Type B pancreatic cell (in vitro differentiated cells): ENCODE data around the gene ATP4A. TPM values are rescaled to one million over a fixed set of nuclear protein-coding genes. Genes with fewer than 3 reads are reported as not detected.

Experiments used
- DNase-seq: peaks from one replicate; pipeline ENCODE4 v3.0.0; 2021; ENCODE audit warnings: mixed read lengths; ENCODE audit not compliant: unreplicated experiment; ENCODE audit errors: extremely low spot score
- H3K27ac Mint-ChIP-seq: 2 replicates; pipeline ENCODE4 v1.8.0; 2021; ENCODE audit warnings: mild to moderate bottlenecking, mixed read lengths
- H3K27me3 Mint-ChIP-seq: 2 replicates; pipeline ENCODE4 v1.8.0; 2021; ENCODE audit warnings: mixed read lengths
- H3K36me3 Mint-ChIP-seq: 2 replicates; pipeline ENCODE4 v1.8.0; 2021; ENCODE audit warnings: mixed read lengths
- H3K4me1 Mint-ChIP-seq: one replicate; pipeline ENCODE4 v1.8.0; 2021; ENCODE audit warnings: mixed read lengths; ENCODE audit not compliant: unreplicated experiment
- H3K4me3 Mint-ChIP-seq: 2 replicates; pipeline ENCODE4 v1.8.0; 2021; ENCODE audit warnings: mild to moderate bottlenecking, mixed read lengths
- H3K9me3 Mint-ChIP-seq: 2 replicates; pipeline ENCODE4 v1.8.0; 2021; ENCODE audit warnings: mixed read lengths
- total RNA-seq: library from RNA; stranded (reverse); gene quantifications from 2 replicates; pipeline ENCODE4 v1.2.1, GENCODE V29; 2021; ENCODE audit warnings: low replicate concordance
- TF ChIP-seq, protein P1 (sequence below): fragments of 200-600 bp; sonication (generic); conservative IDR thresholded peaks from 2 replicates; pipeline ENCODE4 v1.5.0; 2021; ENCODE audit warnings: antibody characterized with exemption, mild to moderate bottlenecking

Gene ATP4A
- total RNA-seq, 1 donor from 2014 or later = 16.8 TPM

DNA sequence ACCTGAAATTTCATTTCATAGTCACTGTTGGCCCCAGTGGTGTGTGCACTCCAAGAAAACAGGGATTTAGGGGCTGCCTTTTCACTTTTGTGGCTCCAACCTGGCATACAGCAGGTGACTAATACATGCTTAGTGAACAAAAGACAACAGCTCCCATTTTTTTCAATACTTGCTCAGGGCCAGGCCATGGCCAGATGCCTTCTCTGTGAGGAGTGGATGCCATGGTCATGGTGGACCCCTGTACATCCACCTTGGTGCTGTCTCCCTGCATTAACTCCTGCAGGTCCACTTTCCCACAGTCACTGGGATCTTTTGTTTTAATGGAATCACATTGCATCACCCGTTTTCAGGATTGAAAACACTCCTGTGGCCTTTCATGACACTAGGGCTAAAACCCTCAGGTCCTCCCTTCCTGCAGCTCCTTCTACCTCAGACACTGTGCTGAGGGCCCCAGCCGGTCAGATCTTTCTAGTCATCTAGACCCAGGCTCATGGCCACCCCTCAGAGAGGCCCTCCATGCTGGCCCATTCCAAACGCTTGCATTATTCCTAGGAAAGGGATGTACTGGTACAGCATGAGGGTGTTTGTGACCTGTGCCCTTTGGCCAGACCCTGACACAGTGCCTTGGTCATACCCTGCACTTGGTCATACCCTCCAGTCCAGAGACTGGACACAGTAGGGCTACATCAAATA lies 19.2 kb downstream of the ATP4A start:
- Mint-ChIP-seq H3K4me1 (peaks cover 22% of the 10 kb centered on the region), H3K9me3 (no peaks in the 10 kb centered on the region), H3K4me3 (peak overlapping the region; percentile 92), H3K27me3 (no peaks in the 10 kb centered on the region), H3K36me3 (peaks cover 3% of the 10 kb centered on the region), H3K27ac (peak overlapping the region; percentile 85)
- DNase-seq = no peak
- TF ChIP-seq, protein P1, sequence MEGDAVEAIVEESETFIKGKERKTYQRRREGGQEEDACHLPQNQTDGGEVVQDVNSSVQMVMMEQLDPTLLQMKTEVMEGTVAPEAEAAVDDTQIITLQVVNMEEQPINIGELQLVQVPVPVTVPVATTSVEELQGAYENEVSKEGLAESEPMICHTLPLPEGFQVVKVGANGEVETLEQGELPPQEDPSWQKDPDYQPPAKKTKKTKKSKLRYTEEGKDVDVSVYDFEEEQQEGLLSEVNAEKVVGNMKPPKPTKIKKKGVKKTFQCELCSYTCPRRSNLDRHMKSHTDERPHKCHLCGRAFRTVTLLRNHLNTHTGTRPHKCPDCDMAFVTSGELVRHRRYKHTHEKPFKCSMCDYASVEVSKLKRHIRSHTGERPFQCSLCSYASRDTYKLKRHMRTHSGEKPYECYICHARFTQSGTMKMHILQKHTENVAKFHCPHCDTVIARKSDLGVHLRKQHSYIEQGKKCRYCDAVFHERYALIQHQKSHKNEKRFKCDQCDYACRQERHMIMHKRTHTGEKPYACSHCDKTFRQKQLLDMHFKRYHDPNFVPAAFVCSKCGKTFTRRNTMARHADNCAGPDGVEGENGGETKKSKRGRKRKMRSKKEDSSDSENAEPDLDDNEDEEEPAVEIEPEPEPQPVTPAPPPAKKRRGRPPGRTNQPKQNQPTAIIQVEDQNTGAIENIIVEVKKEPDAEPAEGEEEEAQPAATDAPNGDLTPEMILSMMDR = no peak

DNA sequence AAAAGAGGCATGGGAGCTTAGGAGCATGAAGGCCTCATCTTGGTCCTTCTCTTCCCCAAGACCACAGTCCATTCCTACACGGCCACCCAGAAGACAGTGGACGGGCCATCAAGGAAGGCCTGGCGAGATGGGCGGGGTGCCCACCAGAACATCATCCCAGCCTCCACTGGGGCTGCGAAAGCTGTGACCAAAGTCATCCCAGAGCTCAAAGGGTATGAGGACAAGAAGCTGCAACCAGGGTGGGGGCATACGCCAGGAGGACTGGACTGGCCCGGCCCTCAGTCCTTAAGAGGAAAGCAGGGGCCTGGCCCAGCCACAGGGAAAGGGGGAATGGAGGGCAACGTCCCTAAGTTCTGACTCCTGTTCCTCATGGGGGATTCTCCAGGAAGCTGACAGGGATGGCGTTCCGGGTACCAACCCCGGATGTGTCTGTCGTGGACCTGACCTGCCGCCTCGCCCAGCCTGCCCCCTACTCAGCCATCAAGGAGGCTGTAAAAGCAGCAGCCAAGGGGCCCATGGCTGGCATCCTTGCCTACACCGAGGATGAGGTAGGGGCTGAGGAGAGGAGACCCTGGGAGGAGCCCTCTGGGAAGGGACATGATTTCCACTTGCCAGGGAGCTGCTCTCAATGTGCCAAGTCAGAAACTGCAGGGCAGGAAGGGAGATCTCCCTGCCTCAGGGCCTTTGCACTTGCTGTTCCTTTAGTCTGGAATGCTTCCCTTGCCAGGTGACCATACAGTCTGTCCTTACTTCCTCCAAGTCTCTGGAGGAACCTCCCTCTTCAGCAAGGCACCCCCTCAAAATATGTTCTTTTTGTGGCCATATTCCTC lies 20.0 kb downstream of the ATP4A start:
- Mint-ChIP-seq H3K27me3 (no peaks in the 10 kb centered on the region), H3K9me3 (no peaks in the 10 kb centered on the region), H3K4me3 (no peak overlapping the region), H3K36me3 (no peaks in the 10 kb centered on the region), H3K27ac (no peak overlapping the region), H3K4me1 (peaks cover 15% of the 10 kb centered on the region)
- TF ChIP-seq, protein P1 = no peak
- no peak for DNase-seq

DNA sequence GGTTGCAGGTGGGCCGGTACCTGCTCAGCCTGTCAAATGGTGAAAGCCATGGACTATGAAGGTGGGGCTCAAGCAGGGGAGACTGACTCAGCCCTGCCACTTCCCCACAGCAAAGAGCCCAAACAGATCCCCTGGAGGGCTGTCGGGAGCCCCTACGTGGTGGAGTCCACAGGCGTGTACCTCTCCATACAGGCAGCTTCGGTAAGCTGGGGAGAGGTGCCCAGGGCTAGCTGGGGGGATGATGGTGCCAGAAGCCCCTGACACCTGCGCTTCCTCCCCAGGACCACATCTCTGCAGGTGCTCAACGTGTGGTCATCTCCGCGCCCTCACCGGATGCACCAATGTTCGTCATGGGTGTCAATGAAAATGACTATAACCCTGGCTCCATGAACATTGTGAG lies 21.2 kb downstream of the ATP4A start:
- Mint-ChIP-seq H3K36me3 (no peaks in the 10 kb centered on the region), H3K4me1 (peaks cover 14% of the 10 kb centered on the region), H3K4me3 (no peak overlapping the region), H3K27ac (no peak overlapping the region), H3K27me3 (no peaks in the 10 kb centered on the region), H3K9me3 (no peaks in the 10 kb centered on the region)
- DNase-seq = no peak
- TF ChIP-seq, protein P1 = no peak

DNA sequence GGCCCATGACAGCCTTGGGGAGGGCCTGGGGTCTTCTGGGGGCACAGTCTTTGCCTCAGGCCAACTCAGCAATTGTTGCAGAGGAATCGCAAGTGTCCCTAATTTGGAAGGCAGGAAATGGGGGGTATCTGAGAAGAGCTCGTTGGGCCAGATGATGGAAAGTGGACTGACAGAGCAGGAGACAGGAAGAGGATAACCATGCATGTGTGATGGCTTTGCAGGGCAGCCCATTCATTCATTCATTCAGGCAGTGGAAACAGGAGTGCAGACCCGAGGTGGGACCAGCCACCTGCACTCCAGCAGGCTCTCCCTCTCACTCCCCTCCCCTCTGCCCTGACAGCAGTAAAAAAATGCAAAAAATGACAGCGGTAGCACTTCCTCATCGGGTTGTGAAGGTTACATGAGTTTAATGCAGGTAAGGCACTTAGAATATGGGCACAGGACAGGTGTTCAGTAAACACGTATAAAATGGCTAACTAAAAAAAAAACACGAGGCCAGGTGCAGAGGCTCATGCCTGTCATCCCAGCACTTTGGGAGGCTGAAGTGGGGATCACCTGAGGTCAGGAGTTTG lies 23.0 kb downstream of the ATP4A start:
- Mint-ChIP-seq H3K36me3 (no peaks in the 10 kb centered on the region), H3K9me3 (no peaks in the 10 kb centered on the region), H3K4me1 (peaks cover 9% of the 10 kb centered on the region), H3K4me3 (no peak overlapping the region), H3K27ac (no peak overlapping the region), H3K27me3 (no peaks in the 10 kb centered on the region)
- TF ChIP-seq, protein P1 = no peak
- DNase-seq = no peak

DNA sequence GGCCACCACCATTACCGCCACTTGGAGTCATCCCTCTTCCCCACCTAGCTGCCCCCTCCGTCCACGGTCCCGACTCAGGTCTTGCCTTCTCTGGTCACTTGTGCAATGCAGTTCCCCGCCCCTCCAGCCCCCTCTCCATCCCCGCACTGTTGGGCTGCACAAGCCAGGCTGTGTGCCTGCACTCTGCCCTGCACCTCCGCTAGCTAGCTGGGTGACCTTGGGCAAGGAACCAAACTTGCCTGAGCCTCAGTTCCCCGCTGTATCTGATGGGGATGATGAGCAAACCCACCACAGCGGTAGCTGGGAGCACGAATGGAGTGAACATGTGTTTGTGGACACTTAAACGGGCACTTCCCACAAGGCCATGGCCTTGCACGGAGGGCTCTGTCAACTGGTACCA lies 23.6 kb downstream of the ATP4A start:
- no peak overlapping the region for H3K27ac Mint-ChIP-seq
- TF ChIP-seq, protein P1 = no peak
- no peaks in the 10 kb centered on the region for H3K36me3 Mint-ChIP-seq
- H3K4me3 Mint-ChIP-seq = no peak overlapping the region
- no peaks in the 10 kb centered on the region for H3K9me3 Mint-ChIP-seq
- peaks cover 9% of the 10 kb centered on the region for H3K4me1 Mint-ChIP-seq
- H3K27me3 Mint-ChIP-seq = no peaks in the 10 kb centered on the region
- no peak for DNase-seq
